Measurements from ENCODE around the gene MTHFSD. TPM values are rescaled to one million over a fixed set of nuclear protein-coding genes. Genes with fewer than 3 reads are reported as not detected.

Gene MTHFSD
- polyA plus RNA-seq, 1 donor: 19.5 TPM

- no peak for DNase-seq
- WGBS (ENCODE audit: insufficient coverage, low lambda C conversion rate): no CpG with 5 or more reads among the region's 24 CpGs
- Histone ChIP-seq H3K9me3 (ENCODE audit: control insufficient read depth, low read depth, low read length) (peaks cover 22% of the 10 kb centered on the region), H3K27me3 (ENCODE audit: control insufficient read depth, insufficient read depth, low read length) (peaks cover 91% of the 10 kb centered on the region), H3K4me3 (ENCODE audit: low read length) (peak overlapping the region; percentile 73), H3K27ac (ENCODE audit: low read length) (peak overlapping the region; percentile 86), H3K36me3 (ENCODE audit: control insufficient read depth, insufficient read depth, low read length) (peaks cover 23% of the 10 kb centered on the region), H3K4me1 (ENCODE audit: control insufficient read depth, insufficient read depth, low read length) (no peaks in the 10 kb centered on the region)
These were observed 42.7 kb downstream of the MTHFSD start for GRCh38 chr16:86512301-86512859.

DNA sequence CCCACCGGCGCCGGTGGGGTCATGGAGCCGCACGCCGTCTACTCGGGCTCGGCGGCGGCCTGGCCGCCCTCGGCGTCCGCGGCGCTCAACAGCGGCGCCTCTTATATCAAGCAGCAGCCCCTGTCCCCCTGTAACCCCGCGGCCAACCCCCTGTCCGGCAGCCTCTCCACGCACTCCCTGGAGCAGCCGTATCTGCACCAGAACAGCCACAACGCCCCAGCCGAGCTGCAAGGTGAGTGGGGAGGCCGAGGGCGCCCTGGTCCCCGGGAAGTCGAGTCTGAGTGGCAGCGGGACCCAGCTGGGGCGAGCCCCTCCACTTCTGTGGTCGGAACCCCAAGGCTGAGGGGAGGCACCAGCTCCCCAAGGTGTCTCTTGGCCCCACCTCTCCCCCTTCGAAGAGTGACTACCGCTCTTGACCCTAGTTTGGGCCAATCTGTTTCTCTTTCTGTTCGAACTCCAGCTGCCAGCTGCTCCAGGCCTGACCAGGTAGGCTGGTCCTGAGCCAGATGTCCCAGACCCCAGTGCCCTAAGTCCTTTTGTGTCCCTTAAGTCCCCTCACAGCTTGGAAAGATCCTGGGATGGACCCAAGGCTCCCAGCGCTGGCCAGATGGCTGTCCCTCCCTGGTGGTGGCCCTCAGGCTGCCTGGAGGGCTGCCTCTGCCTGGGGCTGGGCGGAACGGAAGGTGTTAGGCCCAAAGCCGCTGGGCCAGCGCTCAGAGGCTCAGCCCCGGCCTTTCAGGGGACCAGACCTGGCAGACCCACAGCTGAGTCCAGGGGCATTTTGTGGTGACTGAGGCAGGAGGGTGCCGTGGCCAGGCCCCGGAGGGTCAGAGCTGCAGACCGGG lies 43.5 kb downstream of the MTHFSD start:
- H3K36me3 ChIP-seq (ENCODE audit: control insufficient read depth, insufficient read depth, low read length): peaks cover 17% of the 10 kb centered on the region
- no peak for DNase-seq
- peak overlapping the region; percentile 73 for H3K4me3 ChIP-seq (ENCODE audit: low read length)
- no CpG with 5 or more reads among the region's 44 CpGs for WGBS (ENCODE audit: insufficient coverage, low lambda C conversion rate)
- H3K27me3 ChIP-seq (ENCODE audit: control insufficient read depth, insufficient read depth, low read length): peaks cover 91% of the 10 kb centered on the region
- no peaks in the 10 kb centered on the region for H3K4me1 ChIP-seq (ENCODE audit: control insufficient read depth, insufficient read depth, low read length)
- H3K27ac ChIP-seq (ENCODE audit: low read length): peak overlapping the region; percentile 86
- H3K9me3 ChIP-seq (ENCODE audit: control insufficient read depth, low read depth, low read length): peaks cover 19% of the 10 kb centered on the region

DNA sequence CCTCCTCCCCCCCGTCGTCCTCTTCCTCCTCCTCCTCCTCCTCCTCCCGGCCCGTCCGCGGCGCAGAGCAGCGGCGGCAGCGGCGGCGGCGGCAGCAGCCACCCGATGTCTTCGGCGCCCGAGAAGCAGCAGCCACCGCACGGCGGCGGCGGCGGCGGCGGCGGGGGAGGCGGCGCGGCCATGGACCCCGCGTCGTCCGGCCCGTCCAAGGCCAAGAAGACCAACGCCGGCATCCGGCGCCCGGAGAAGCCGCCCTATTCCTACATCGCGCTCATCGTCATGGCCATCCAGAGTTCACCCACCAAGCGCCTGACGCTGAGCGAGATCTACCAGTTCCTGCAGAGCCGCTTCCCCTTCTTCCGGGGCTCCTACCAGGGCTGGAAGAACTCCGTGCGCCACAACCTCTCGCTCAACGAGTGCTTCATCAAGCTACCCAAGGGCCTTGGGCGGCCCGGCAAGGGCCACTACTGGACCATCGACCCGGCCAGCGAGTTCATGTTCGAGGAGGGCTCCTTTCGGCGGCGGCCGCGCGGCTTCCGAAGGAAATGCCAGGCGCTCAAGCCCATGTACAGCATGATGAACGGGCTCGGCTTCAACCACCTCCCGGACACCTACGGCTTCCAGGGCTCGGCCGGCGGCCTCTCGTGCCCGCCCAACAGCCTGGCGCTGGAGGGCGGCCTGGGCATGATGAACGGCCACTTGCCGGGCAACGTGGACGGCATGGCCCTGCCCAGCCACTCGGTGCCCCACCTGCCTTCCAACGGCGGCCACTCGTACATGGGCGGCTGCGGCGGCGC lies 44.4 kb downstream of the MTHFSD start, which contains the start of gene FOXF1:
Gene FOXF1 (plus strand): TSS at position 63 of the 797 bp plus-strand sequence. CDS start 43 bp downstream, at position 106.
- no peaks in the 10 kb centered on the region for H3K4me1 ChIP-seq (ENCODE audit: control insufficient read depth, insufficient read depth, low read length)
- H3K36me3 ChIP-seq (ENCODE audit: control insufficient read depth, insufficient read depth, low read length): peaks cover 15% of the 10 kb centered on the region
- H3K27ac ChIP-seq (ENCODE audit: low read length): peak within 1 kb of the TSS; percentile 93
- WGBS (ENCODE audit: insufficient coverage, low lambda C conversion rate): no CpG with 5 or more reads among the region's 89 CpGs
- no peak for DNase-seq
- H3K27me3 ChIP-seq (ENCODE audit: control insufficient read depth, insufficient read depth, low read length): peaks cover 91% of the 10 kb centered on the region
- H3K4me3 ChIP-seq (ENCODE audit: low read length): peak within 1 kb of the TSS; percentile 73
- peaks cover 12% of the 10 kb centered on the region for H3K9me3 ChIP-seq (ENCODE audit: control insufficient read depth, low read depth, low read length)

GRCh38 chr16:86509759-86510464 lies 45.1 kb downstream of the MTHFSD start:
- peaks cover 90% of the 10 kb centered on the region for H3K27me3 ChIP-seq (ENCODE audit: control insufficient read depth, insufficient read depth, low read length)
- peak; percentile 64 to 73 for DNase-seq
- WGBS (ENCODE audit: insufficient coverage, low lambda C conversion rate): no CpG with 5 or more reads among the region's 84 CpGs
- peaks cover 8% of the 10 kb centered on the region for H3K36me3 ChIP-seq (ENCODE audit: control insufficient read depth, insufficient read depth, low read length)
- no peaks in the 10 kb centered on the region for H3K4me1 ChIP-seq (ENCODE audit: control insufficient read depth, insufficient read depth, low read length)
- H3K4me3 ChIP-seq (ENCODE audit: low read length): peak overlapping the region; percentile 57
- peak overlapping the region; percentile 93 for H3K27ac ChIP-seq (ENCODE audit: low read length)
- H3K9me3 ChIP-seq (ENCODE audit: control insufficient read depth, low read depth, low read length): peaks cover 8% of the 10 kb centered on the region

DNA sequence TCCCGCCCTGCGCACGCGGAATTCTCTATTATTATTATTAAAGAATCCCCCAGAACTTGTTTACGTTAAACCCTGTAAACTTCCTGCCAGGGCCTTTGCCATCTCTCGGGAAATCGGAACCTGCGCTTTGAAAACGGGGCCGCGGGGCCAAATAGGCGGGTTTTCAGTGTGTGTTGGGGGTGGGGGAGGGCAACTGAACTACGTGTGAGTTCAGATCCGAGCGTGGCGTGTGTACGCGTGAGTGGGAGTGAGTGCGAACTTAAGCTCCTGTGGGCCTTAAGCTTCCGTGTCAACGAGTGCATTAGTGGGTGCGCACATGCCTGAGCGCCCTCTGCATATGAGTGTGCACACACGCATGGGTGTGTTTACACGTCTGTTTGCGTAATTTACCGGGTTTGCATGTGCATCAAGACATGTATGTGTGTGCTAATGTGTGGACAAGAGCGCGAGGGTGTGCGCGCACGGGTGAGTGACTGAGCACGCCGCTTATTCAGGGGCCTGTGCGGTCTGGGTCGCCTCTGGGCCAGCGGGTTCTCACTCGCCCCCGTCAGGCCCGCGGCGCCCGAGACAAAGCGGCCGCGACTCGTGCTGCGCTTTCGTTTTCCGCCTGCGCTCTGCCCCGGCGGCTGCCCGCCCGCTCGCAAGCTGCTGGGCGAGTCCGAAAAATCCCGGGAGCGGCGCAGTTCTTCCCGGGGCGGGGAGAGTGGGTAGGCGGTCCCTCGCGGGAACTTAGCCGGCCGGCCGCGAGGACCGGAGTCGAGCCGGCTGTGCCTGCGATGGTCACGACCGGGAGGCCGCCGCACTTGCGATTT lies 45.9 kb downstream of the MTHFSD start:
- Histone ChIP-seq H3K9me3 (ENCODE audit: control insufficient read depth, low read depth, low read length) (peaks cover 8% of the 10 kb centered on the region), H3K27ac (ENCODE audit: low read length) (peak overlapping the region; percentile 93), H3K36me3 (ENCODE audit: control insufficient read depth, insufficient read depth, low read length) (peaks cover 6% of the 10 kb centered on the region), H3K27me3 (ENCODE audit: control insufficient read depth, insufficient read depth, low read length) (peaks cover 91% of the 10 kb centered on the region), H3K4me1 (ENCODE audit: control insufficient read depth, insufficient read depth, low read length) (no peaks in the 10 kb centered on the region), H3K4me3 (ENCODE audit: low read length) (peak overlapping the region; percentile 57)
- peak; percentile 31 to 72 for DNase-seq
- no CpG with 5 or more reads among the region's 79 CpGs for WGBS (ENCODE audit: insufficient coverage, low lambda C conversion rate)

DNA sequence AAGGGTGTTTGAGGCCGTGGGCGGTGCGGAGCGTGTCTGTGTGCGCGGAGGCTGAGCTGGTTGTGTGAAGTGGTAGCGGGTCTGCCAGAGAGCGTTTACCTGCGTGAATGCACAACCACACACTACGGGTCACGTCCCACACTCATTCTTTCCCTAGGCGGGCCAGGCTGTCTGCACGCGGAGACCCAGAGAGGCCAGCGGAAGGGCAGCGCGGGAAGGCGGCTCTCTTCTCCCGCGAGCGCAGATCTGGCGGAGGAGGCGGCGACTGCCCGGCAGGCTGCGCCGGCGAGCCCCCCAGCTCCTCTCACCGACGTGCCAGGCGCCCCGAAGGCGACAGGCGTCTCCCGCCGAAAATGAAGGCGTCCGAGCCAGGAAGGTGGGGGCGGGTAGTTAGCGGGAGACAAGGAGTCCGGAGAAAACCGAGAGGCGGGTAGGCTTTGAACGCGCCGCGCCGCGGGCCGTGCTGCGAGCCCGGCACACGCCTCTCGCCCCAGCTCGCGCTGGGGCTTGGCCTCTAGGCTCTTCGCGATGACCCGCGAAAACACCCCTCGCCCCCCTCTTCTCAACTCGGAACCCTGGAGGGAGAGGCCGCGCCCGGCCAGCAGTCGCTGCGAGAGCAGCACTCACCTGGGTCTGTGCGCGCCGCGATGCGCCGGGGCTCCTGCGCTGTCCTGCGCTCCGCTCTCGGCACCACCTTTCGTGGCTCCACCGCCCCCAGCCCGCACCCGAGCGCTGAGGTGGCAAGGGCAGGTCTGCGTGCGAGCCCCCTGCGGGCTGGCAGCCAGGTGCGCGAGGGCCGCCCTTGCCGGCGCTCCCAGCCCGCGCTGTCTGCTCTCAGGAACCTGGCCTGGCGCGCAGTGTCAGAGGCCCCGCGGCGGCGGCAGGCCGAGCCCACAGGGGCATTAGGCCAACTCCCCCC lies 46.7 kb downstream of the MTHFSD start:
- Histone ChIP-seq H3K9me3 (ENCODE audit: control insufficient read depth, low read depth, low read length) (peaks cover 8% of the 10 kb centered on the region), H3K36me3 (ENCODE audit: control insufficient read depth, insufficient read depth, low read length) (peaks cover 6% of the 10 kb centered on the region), H3K27ac (ENCODE audit: low read length) (peak overlapping the region; percentile 93), H3K4me1 (ENCODE audit: control insufficient read depth, insufficient read depth, low read length) (no peaks in the 10 kb centered on the region), H3K27me3 (ENCODE audit: control insufficient read depth, insufficient read depth, low read length) (peaks cover 91% of the 10 kb centered on the region), H3K4me3 (ENCODE audit: low read length) (peak overlapping the region; percentile 57)
- DNase-seq: no peak
- WGBS (ENCODE audit: insufficient coverage, low lambda C conversion rate): no CpG with 5 or more reads among the region's 99 CpGs

DNA sequence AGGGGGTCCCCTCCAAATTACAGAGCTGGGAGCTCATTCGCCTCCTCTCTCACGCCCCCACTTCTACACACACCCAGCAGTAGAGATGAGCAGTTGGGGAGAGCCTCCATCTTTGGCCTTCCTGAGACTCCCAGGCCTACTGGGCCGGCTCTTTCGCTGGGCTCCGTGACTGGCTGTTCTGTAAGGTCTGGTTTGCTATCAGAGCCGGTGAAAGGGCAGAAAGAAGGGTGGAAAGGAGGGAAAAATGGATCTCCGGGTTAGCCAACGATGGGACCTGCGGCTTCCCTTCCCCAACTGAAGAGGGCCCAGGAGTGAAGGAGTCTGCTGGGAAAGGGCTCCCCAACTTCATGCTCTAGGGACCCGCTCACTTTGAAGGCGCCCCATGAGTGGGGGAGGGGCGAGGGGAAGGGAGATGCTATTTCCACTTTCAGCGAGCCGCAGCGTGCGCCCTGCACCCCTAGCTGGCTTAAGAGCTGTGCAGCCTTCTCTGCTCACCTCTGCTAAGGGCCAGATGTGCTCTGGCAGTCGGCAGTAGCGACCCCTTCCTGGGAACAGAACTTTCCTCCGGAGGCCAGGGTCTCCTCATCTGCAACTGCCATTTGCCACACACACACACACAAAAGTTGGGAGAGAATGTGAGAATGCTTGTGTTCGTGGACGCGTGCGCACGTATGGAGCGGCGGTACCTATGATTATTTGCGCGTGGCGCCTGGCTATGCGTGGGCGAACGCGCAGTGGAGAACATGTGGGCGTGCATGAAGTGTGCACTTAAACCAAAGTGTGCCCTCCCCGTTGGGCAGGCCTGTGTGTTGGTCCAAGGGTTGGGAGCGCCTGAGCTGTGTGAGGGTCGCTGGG lies 47.6 kb downstream of the MTHFSD start:
- H3K27ac ChIP-seq (ENCODE audit: low read length): peak overlapping the region; percentile 93
- peak overlapping the region; percentile 57 for H3K4me3 ChIP-seq (ENCODE audit: low read length)
- H3K27me3 ChIP-seq (ENCODE audit: control insufficient read depth, insufficient read depth, low read length): peaks cover 91% of the 10 kb centered on the region
- no CpG with 5 or more reads among the region's 37 CpGs for WGBS (ENCODE audit: insufficient coverage, low lambda C conversion rate)
- no peaks in the 10 kb centered on the region for H3K4me1 ChIP-seq (ENCODE audit: control insufficient read depth, insufficient read depth, low read length)
- no peak for DNase-seq
- H3K9me3 ChIP-seq (ENCODE audit: control insufficient read depth, low read depth, low read length): peaks cover 8% of the 10 kb centered on the region
- H3K36me3 ChIP-seq (ENCODE audit: control insufficient read depth, insufficient read depth, low read length): no peaks in the 10 kb centered on the region
